ENCODE results near the gene MAMDC4.
"Not testable (repeated sequence)": the region's sequence is repeated elsewhere in the genome, so short reads cannot be mapped to it uniquely, and the experiment has no call there.

MAMDC4 gene

GRCh38 chr9:136867480-136867879 is 15.3 kb downstream of the MAMDC4 start:
- Histone ChIP-seq H3K4me3 (peak overlapping the region in 1 of 10 experiments; percentile 78; a peak in 3 of 20 replicates), H3K4me1 (peaks cover 23 to 33% (median 28%) of the 10 kb centered on the region in 10 experiments), H4K20me1 (peaks cover 19 to 31% (median 29%) of the 10 kb centered on the region in 11 experiments; a peak in 20 of 22 replicates), H3K4me2 (peak overlapping the region in 8 of 11 experiments; percentile 74 to 99 (median 86); a peak in 14 of 22 replicates), H3K9me3 (replicated peaks in 1 of 11) (peaks cover 11 to 57% (median 44%) of the 10 kb centered on the region in 11 experiments), H3K36me3 (peaks cover 20 to 43% (median 26%) of the 10 kb centered on the region in 11 experiments), H3K27ac (no peak overlapping the region), H3K9ac (no peak overlapping the region), H3K27me3 (no peaks in the 10 kb centered on the region)
- TF ChIP-seq Cebpa-rat (IDR thresholded peaks at IDR 0.05), result no peak

- Histone ChIP-seq H3K27me3 (no peaks in the 10 kb centered on the region), H3K9ac (no peak overlapping the region), H4K20me1 (peaks cover 15 to 27% (median 25%) of the 10 kb centered on the region in 11 experiments; a peak in 20 of 22 replicates), H3K9me3 (replicated peaks in 1 of 11) (peaks cover 16 to 61% (median 48%) of the 10 kb centered on the region in 11 experiments), H3K27ac (no peak overlapping the region), H3K36me3 (peaks cover 15 to 39% (median 22%) of the 10 kb centered on the region in 11 experiments), H3K4me2 (no peak overlapping the region; a peak in 1 of 22 replicates), H3K4me3 (no peak overlapping the region), H3K4me1 (peaks cover 23 to 33% (median 27%) of the 10 kb centered on the region in 10 experiments)
- TF ChIP-seq Cebpa-rat (IDR thresholded peaks at IDR 0.05), result no peak
These were observed 15.8 kb downstream of the MAMDC4 start for GRCh38 chr9:136867917-136868316.

DNA sequence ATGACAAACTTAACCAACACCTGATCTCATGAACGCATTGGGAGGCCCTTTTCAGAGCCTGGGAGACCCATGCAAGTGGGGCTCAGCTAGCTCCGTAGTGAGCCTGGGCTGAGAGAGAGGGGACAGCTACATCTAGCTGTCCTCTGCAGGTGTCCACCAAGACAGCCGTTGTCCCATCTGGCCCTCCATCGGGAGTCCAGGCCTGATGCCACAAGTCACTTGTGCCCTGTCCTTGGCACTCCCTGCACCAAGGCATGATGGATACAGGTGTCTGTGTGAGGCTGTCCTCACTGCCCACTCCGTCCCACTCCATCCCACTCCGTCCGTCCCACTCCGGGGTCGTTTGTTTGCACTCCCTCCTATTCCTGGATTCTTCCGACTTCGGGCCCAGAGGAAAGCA is 16.5 kb downstream of the MAMDC4 start:
- Histone ChIP-seq H3K9ac (no peak overlapping the region), H3K4me2 (no peak overlapping the region), H3K36me3 (peaks cover 8 to 32% (median 14%) of the 10 kb centered on the region in 11 experiments), H3K4me3 (no peak overlapping the region), H3K4me1 (peaks cover 22 to 28% (median 25%) of the 10 kb centered on the region in 10 experiments), H4K20me1 (peaks cover 8 to 20% (median 18%) of the 10 kb centered on the region in 11 experiments; a peak in 20 of 22 replicates), H3K9me3 (replicated peaks in 1 of 11) (peaks cover 23 to 69% (median 55%) of the 10 kb centered on the region in 11 experiments), H3K27me3 (no peaks in the 10 kb centered on the region), H3K27ac (no peak overlapping the region)
- no peak for TF ChIP-seq Cebpa-rat (IDR thresholded peaks at IDR 0.05)

GRCh38 chr9:136869611-136870010 is 17.5 kb downstream of the MAMDC4 start:
- peaks cover 13 to 18% (median 15%) of the 10 kb centered on the region in 10 experiments for H3K4me1 ChIP-seq
- H3K4me2 ChIP-seq, H4K20me1 ChIP-seq, H3K4me3 ChIP-seq, H3K9ac ChIP-seq, H3K27me3 ChIP-seq, H3K27ac ChIP-seq: not testable (repeated sequence)
- H3K36me3 ChIP-seq, result peaks cover 0 to 22% (median 5%) of the 10 kb centered on the region in 11 experiments; a peak in 10 of 22 replicates
- peaks cover 28 to 78% (median 63%) of the 10 kb centered on the region in 11 experiments for H3K9me3 ChIP-seq (replicated peaks in 1 of 11)

- H3K4me3 ChIP-seq, result no peak overlapping the region
- H4K20me1 ChIP-seq, result no peaks in the 10 kb centered on the region
- H3K9ac ChIP-seq, result no peak overlapping the region
- H3K36me3 ChIP-seq, result peaks cover 0 to 5% (median 0%) of the 10 kb centered on the region in 11 experiments; a peak in 3 of 22 replicates
- H3K27ac ChIP-seq, result no peak overlapping the region
- H3K4me2 ChIP-seq, result no peak overlapping the region
- no peaks in the 10 kb centered on the region for H3K27me3 ChIP-seq
- no peak for TF ChIP-seq Cebpa-rat (IDR thresholded peaks at IDR 0.05)
- no peaks in the 10 kb centered on the region for H3K4me1 ChIP-seq
- peaks cover 28 to 53% (median 45%) of the 10 kb centered on the region in 11 experiments for H3K9me3 ChIP-seq (replicated peaks in 1 of 11)
These were observed 23.0 kb downstream of the MAMDC4 start for GRCh38 chr9:136875155-136875554.

- no peak overlapping the region for H3K4me3 ChIP-seq
- H3K4me2 ChIP-seq, result no peak overlapping the region
- peaks cover 23 to 40% (median 32%) of the 10 kb centered on the region in 11 experiments for H3K9me3 ChIP-seq (replicated peaks in 1 of 11)
- no peak overlapping the region for H3K27ac ChIP-seq
- peaks cover 1 to 8% (median 3%) of the 10 kb centered on the region in 10 experiments for H3K4me1 ChIP-seq
- H3K27me3 ChIP-seq, result no peaks in the 10 kb centered on the region
- H4K20me1 ChIP-seq, result no peaks in the 10 kb centered on the region
- TF ChIP-seq Cebpa-rat (IDR thresholded peaks at IDR 0.05), result no peak
- peaks cover 0 to 3% (median 0%) of the 10 kb centered on the region in 11 experiments; a peak in 3 of 22 replicates for H3K36me3 ChIP-seq
- no peak overlapping the region for H3K9ac ChIP-seq
These were observed 24.3 kb downstream of the MAMDC4 start for GRCh38 chr9:136876476-136876875.

DNA sequence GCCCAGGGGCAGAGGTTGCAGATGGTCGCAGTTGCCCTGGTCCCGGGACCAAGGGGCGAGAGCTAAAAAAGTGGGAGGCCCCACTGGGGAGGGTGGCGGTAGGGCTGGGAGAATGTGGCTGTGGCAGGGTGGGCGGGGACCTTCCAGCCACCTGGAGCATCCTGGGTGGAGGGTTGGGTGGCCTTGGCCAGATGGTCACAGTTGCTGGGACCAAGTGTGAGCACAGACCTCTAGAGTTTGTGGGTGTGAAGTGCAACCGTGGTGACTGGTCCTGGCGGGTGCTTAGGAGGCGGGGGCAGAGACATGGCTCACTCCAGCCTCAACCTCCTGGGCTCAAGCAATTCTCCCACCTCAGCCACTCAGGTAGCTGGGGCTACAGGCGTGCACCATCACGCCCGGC is 28.5 kb downstream of the MAMDC4 start:
- Histone ChIP-seq H3K27me3 (no peaks in the 10 kb centered on the region), H3K9ac (no peak overlapping the region), H3K27ac (no peak overlapping the region), H4K20me1 (no peaks in the 10 kb centered on the region), H3K9me3 (replicated peaks in 1 of 11) (no peaks in the 10 kb centered on the region), H3K36me3 (no peaks in the 10 kb centered on the region), H3K4me1 (peaks cover 24 to 35% (median 33%) of the 10 kb centered on the region in 10 experiments), H3K4me2 (no peak overlapping the region; a peak in 1 of 22 replicates), H3K4me3 (no peak overlapping the region)
- TF ChIP-seq Cebpa-rat (IDR thresholded peaks at IDR 0.05), result no peak

GRCh38 chr9:136881691-136882108 is 29.6 kb downstream of the MAMDC4 start:
- Histone ChIP-seq H3K9me3 (replicated peaks in 1 of 11) (no peaks in the 10 kb centered on the region), H3K4me2 (peak overlapping the region; percentile 82 to 98 (median 89)), H3K36me3 (no peaks in the 10 kb centered on the region), H3K27ac (peak overlapping the region in 9 of 11 experiments; percentile 24 to 64 (median 49); a peak in 14 of 22 replicates), H3K4me1 (peaks cover 27 to 38% (median 36%) of the 10 kb centered on the region in 10 experiments), H3K9ac (peak overlapping the region in 9 of 11 experiments; percentile 24 to 59 (median 42); a peak in 16 of 22 replicates), H4K20me1 (peaks cover 0 to under 1% (median 0%) of the 10 kb centered on the region in 11 experiments; a peak in 5 of 22 replicates), H3K4me3 (peak overlapping the region in 6 of 10 experiments; percentile 15 to 55 (median 24); a peak in 7 of 20 replicates), H3K27me3 (no peaks in the 10 kb centered on the region)
- TF ChIP-seq Cebpa-rat (IDR thresholded peaks at IDR 0.05), result no peak

GRCh38 chr9:136882109-136882946 is 30.2 kb downstream of the MAMDC4 start:
- Histone ChIP-seq H4K20me1 (peaks cover 0 to 7% (median 6%) of the 10 kb centered on the region in 11 experiments; a peak in 18 of 22 replicates), H3K9me3 (replicated peaks in 1 of 11) (no peaks in the 10 kb centered on the region), H3K4me2 (peak overlapping the region; percentile 82 to 98 (median 89)), H3K27me3 (no peaks in the 10 kb centered on the region), H3K27ac (peak overlapping the region in 10 of 11 experiments; percentile 4 to 64 (median 48); a peak in 15 of 22 replicates), H3K36me3 (no peaks in the 10 kb centered on the region), H3K4me1 (peaks cover 29 to 40% (median 39%) of the 10 kb centered on the region in 10 experiments), H3K9ac (peak overlapping the region in 9 of 11 experiments; percentile 24 to 59 (median 42); a peak in 17 of 22 replicates), H3K4me3 (peak overlapping the region in 9 of 10 experiments; percentile 9 to 55 (median 22); a peak in 10 of 20 replicates)
- peak in 1 of 11 experiments; percentile 37; a peak in 2 of 22 replicates for TF ChIP-seq Cebpa-rat (IDR thresholded peaks at IDR 0.05)

DNA sequence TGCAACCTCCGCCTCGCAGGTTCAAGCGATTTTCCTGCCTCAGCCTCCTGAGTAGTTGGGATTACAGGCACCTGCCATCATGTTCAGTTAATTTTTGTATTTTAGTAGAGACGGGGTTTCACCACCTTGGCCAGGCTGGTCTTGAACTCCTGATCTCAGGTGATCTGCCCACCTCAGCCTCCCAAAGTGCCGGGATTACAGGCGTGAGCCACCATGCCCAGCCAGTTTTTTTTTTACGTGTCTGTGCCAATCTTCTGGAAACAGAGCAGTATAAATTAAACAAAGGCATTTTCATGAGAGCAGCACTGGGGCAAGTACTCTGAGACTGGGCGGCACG is 30.8 kb downstream of the MAMDC4 start:
- H3K9ac ChIP-seq, result peak overlapping the region in 4 of 11 experiments; percentile 24 to 46 (median 40); a peak in 4 of 22 replicates

DNA sequence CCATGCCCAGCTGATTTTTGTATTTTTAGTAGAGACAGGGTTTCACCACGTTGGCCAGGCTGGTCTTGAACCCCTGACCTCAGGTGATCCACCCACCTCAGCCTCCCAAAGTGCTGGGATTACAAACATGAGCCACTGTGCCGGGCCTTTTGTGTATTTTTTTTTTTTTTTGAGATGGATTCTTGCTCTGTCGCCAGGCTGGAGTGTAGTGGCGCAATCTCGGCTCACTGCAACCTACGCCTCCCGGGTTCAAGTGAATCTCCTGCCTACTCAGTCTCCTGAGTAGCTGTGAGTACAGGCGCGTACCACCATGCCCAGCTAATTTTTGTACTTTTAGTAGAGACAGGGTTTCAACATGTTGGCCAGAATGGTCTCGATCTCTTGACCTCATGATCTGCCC is 31.5 kb downstream of the MAMDC4 start:
- H3K27ac ChIP-seq; H3K4me2 ChIP-seq; H3K9me3 ChIP-seq (replicated peaks in 1 of 11); H3K27me3 ChIP-seq; H3K9ac ChIP-seq; H3K4me3 ChIP-seq; H3K36me3 ChIP-seq: not testable (repeated sequence)
- Histone ChIP-seq H4K20me1 (peaks cover 6 to 20% (median 19%) of the 10 kb centered on the region in 11 experiments; a peak in 20 of 22 replicates), H3K4me1 (peaks cover 41 to 54% (median 51%) of the 10 kb centered on the region in 10 experiments)

More for the DNA sequence above, 30.8 kb downstream of the MAMDC4 start:
- not testable (repeated sequence) for H3K4me3 ChIP-seq; H3K27me3 ChIP-seq; H3K9me3 ChIP-seq (replicated peaks in 1 of 11); H3K36me3 ChIP-seq
- peaks cover 35 to 46% (median 45%) of the 10 kb centered on the region in 10 experiments for H3K4me1 ChIP-seq
- peak overlapping the region; percentile 82 to 98 (median 89) for H3K4me2 ChIP-seq
- peaks cover 0 to 13% (median 12%) of the 10 kb centered on the region in 11 experiments; a peak in 19 of 22 replicates for H4K20me1 ChIP-seq
- H3K27ac ChIP-seq, result peak overlapping the region in 6 of 11 experiments; percentile 24 to 62 (median 52); a peak in 7 of 22 replicates

All from BLaER1 treated with 17β-estradiol and CSF1 and Interleukin-3, amounts not matched to agents 10 nM and 100 nM (cell line).